Measurements from ENCODE around the gene HAT1. TPM values are rescaled to one million over a fixed set of nuclear protein-coding genes. Genes with fewer than 3 reads are reported as not detected.

HAT1 gene
- polyA plus RNA-seq, 3 donors: 16.9 to 63.3 (median 62.8) TPM

- Histone ChIP-seq H3K4me2 (replicated peaks; ENCODE audit: extremely low read depth, low read length, poor library complexity, severe bottlenecking) (peak overlapping the region; percentile 55), H3K27ac (ENCODE audit: low read depth in 1 of 2, low read length in 2 of 2) (peak overlapping the region; percentile 90 to 93), H3K4me3 (replicated peaks in 1 of 3; ENCODE audit: low read depth in 2 of 3, low read length in 3 of 3) (peak overlapping the region; percentile 1 to 64 (median 18)), H3K9ac (ENCODE audit: insufficient read depth, low read length, poor library complexity, severe bottlenecking) (peak overlapping the region; percentile 45), H2AFZ (ENCODE audit: insufficient read depth, low read depth, low read length, poor library complexity, severe bottlenecking) (peak overlapping the region; percentile 45), H3K9me3 (replicated peaks in 1 of 2; ENCODE audit: control insufficient read depth in 1 of 2, insufficient read depth in 1 of 2, low read length in 2 of 2) (no peaks in the 10 kb centered on the region), H3K36me3 (replicated peaks in 1 of 2; ENCODE audit: control insufficient read depth in 1 of 2, insufficient read depth in 2 of 2, low read length in 2 of 2) (no peaks in the 10 kb centered on the region), H3K27me3 (ENCODE audit: control insufficient read depth in 2 of 2, insufficient read depth in 2 of 2, low read length in 2 of 2) (no peaks in the 10 kb centered on the region), H3K4me1 (ENCODE audit: control insufficient read depth in 1 of 2, insufficient read depth in 2 of 2, low read length in 2 of 2) (peaks cover 72 to 76% of the 10 kb centered on the region in 2 donors), H3K79me2 (ENCODE audit: insufficient read depth, low read length) (peaks cover 38% of the 10 kb centered on the region), H4K20me1 (ENCODE audit: insufficient read depth, low read length) (no peaks in the 10 kb centered on the region)
- Mint-ChIP-seq H3K27ac (peak overlapping the region; percentile 71 to 91 (median 85)), H3K4me1 (peaks cover 58% of the 10 kb centered on the region), H3K27me3 (ENCODE audit: low read depth in 3 of 3) (peaks cover 0 to 2% (median 0%) of the 10 kb centered on the region in 3 donors), H3K9me3 (peaks cover 0 to 5% (median 0%) of the 10 kb centered on the region in 7 donors), H3K36me3 (peaks cover 3 to 5% of the 10 kb centered on the region in 2 donors), H3K4me3 (peak overlapping the region; percentile 26 to 48)
- WGBS (ENCODE audit: insufficient coverage): no CpG with 5 or more reads among the region's 7 CpGs
- DNase-seq: peak; percentile 80 to 92 (median 86)
- no peak for TF ChIP-seq CTCF (IDR thresholded peaks at IDR 0.05)
- intact Hi-C loops (cut with micrococcal nuclease): loop anchor here in 1 of 2 donors (5.0 kb wide), 1 partner anchor 146 kb away; the partner anchor contains the start of gene DLX2
These were observed 34.0 kb downstream of the HAT1 start for GRCh38 chr2:171956135-171956825.

- Mint-ChIP-seq H3K27me3 (ENCODE audit: low read depth in 3 of 3) (peaks cover 0 to 2% (median 0%) of the 10 kb centered on the region in 3 donors), H3K4me1 (peaks cover 53% of the 10 kb centered on the region), H3K4me3 (no peak overlapping the region), H3K27ac (peak overlapping the region; percentile 71 to 91 (median 85)), H3K36me3 (peaks cover 2 to 5% of the 10 kb centered on the region in 2 donors), H3K9me3 (peaks cover 0 to 5% (median 0%) of the 10 kb centered on the region in 7 donors)
- Histone ChIP-seq H4K20me1 (ENCODE audit: insufficient read depth, low read length) (no peaks in the 10 kb centered on the region), H2AFZ (ENCODE audit: insufficient read depth, low read depth, low read length, poor library complexity, severe bottlenecking) (no peak overlapping the region), H3K9me3 (replicated peaks in 1 of 2; ENCODE audit: control insufficient read depth in 1 of 2, insufficient read depth in 1 of 2, low read length in 2 of 2) (no peaks in the 10 kb centered on the region), H3K27ac (ENCODE audit: low read depth in 1 of 2, low read length in 2 of 2) (peak overlapping the region; percentile 36 to 93), H3K9ac (ENCODE audit: insufficient read depth, low read length, poor library complexity, severe bottlenecking) (no peak overlapping the region), H3K36me3 (replicated peaks in 1 of 2; ENCODE audit: control insufficient read depth in 1 of 2, insufficient read depth in 2 of 2, low read length in 2 of 2) (no peaks in the 10 kb centered on the region), H3K4me1 (ENCODE audit: control insufficient read depth in 1 of 2, insufficient read depth in 2 of 2, low read length in 2 of 2) (peaks cover 69 to 76% of the 10 kb centered on the region in 2 donors), H3K4me3 (replicated peaks in 1 of 3; ENCODE audit: low read depth in 2 of 3, low read length in 3 of 3) (peak overlapping the region in 1 of 3 experiments; percentile 18), H3K4me2 (replicated peaks; ENCODE audit: extremely low read depth, low read length, poor library complexity, severe bottlenecking) (peak overlapping the region; percentile 21), H3K79me2 (ENCODE audit: insufficient read depth, low read length) (peaks cover 37% of the 10 kb centered on the region), H3K27me3 (ENCODE audit: control insufficient read depth in 2 of 2, insufficient read depth in 2 of 2, low read length in 2 of 2) (no peaks in the 10 kb centered on the region)
- WGBS (ENCODE audit: insufficient coverage): 40% methylated on average over 1 of the region's 2 CpGs
- DNase-seq: peak in 2 of 3 donors; percentile 17 to 27
- TF ChIP-seq CTCF (IDR thresholded peaks at IDR 0.05): peak; percentile 14
- intact Hi-C loops (cut with micrococcal nuclease): loop anchor here in 1 of 2 donors (5.0 kb wide), 1 partner anchor 145 kb away; the partner anchor contains the start of gene DLX2
These were observed 34.8 kb downstream of the HAT1 start for GRCh38 chr2:171957061-171957460.

All from CD14-positive monocyte (primary cell).